Amniotic epithelial cell (primary cell): ENCODE measurements around the gene MMP15.
"Not testable (repeated sequence)": the region's sequence is repeated elsewhere in the genome, so short reads cannot be mapped to it uniquely, and the experiment has no call there.

Source experiments
- DNase-seq: peaks from one replicate; pipeline ENCODE4 v3.0.0-alpha.2; 2010; ENCODE audit warnings: low read depth

Gene MMP15

GRCh38 chr16:58049232-58050185, 24.0 kb downstream of the MMP15 start:
- no peak for DNase-seq

GRCh38 chr16:58051296-58051695, 25.7 kb downstream of the MMP15 start:
- no peak for DNase-seq

- no peak for DNase-seq
Measured at GRCh38 chr16:58051821-58052603, 26.5 kb downstream of the MMP15 start.

- no peak for DNase-seq
Measured at GRCh38 chr16:58053682-58054005, 28.1 kb downstream of the MMP15 start.

GRCh38 chr16:58054289-58054688, 28.7 kb downstream of the MMP15 start:
- DNase-seq, result no peak

GRCh38 chr16:58056580-58056979, 31.0 kb downstream of the MMP15 start:
- DNase-seq, result no peak

- DNase-seq, result no peak
Measured at GRCh38 chr16:58057121-58057520, 31.6 kb downstream of the MMP15 start.

- DNase-seq, result no peak
Measured at GRCh38 chr16:58057784-58058183, 32.2 kb downstream of the MMP15 start.

GRCh38 chr16:58062821-58063220, 37.3 kb downstream of the MMP15 start:
- DNase-seq, result no peak

GRCh38 chr16:58063377-58064076, 38.0 kb downstream of the MMP15 start:
- DNase-seq, result no peak

GRCh38 chr16:58070585-58070984, 45.0 kb downstream of the MMP15 start:
- DNase-seq, result no peak

- not testable (repeated sequence) for DNase-seq
Measured at GRCh38 chr16:58072134-58072533, 46.6 kb downstream of the MMP15 start.

GRCh38 chr16:58073086-58073485, 47.5 kb downstream of the MMP15 start:
- not testable (repeated sequence) for DNase-seq

- DNase-seq, result no peak
Measured at GRCh38 chr16:58074657-58075056, 49.1 kb downstream of the MMP15 start.

GRCh38 chr16:58076514-58076913, 51.0 kb downstream of the MMP15 start:
- DNase-seq, result no peak

- DNase-seq, result no peak
Measured at GRCh38 chr16:58077796-58078195, 52.2 kb downstream of the MMP15 start.

GRCh38 chr16:58080657-58081056, 55.1 kb downstream of the MMP15 start:
- DNase-seq, result not testable (repeated sequence)

GRCh38 chr16:58082381-58082780, 56.8 kb downstream of the MMP15 start:
- DNase-seq, result no peak

- no peak for DNase-seq
Measured at GRCh38 chr16:58084635-58085034, 59.1 kb downstream of the MMP15 start.

- DNase-seq, result no peak
Measured at GRCh38 chr16:58085171-58085570, 59.6 kb downstream of the MMP15 start.

GRCh38 chr16:58085584-58086251, 60.2 kb downstream of the MMP15 start:
- no peak for DNase-seq
